ENCODE results near the gene CUBN. TPM values are rescaled to one million over a fixed set of nuclear protein-coding genes. Genes with fewer than 3 reads are reported as not detected.

Gene CUBN
- total and polyA plus RNA-seq, 2 of the 13 experiments (the other 11 are each of a cell fraction or from before 2014, with no cell fraction given), result 0.27 to 0.32 TPM

GRCh38 chr10:17109046-17109445, 20.6 kb downstream of the CUBN start (continued):
- TF ChIP-seq ZNF318 (CRISPR knock-in tag; IDR thresholded peaks at IDR 0.05), result no peak
- no peak for TF ChIP-seq NR2F1 (CRISPR knock-in tag; IDR thresholded peaks at IDR 0.05)

- TF ChIP-seq ZNF205 (CRISPR knock-in tag; IDR thresholded peaks at IDR 0.05) (no peak), CEBPB (IDR thresholded peaks at IDR 0.05; ENCODE audit: borderline replicate concordance, low read depth, low read length) (peak; percentile 55; the same call in 1 of the 2 replicates)
- H3K36me3 ChIP-seq (replicated peaks in 1 of 2; ENCODE audit: control insufficient read depth in 1 of 2, insufficient read depth in 2 of 2, low read length in 2 of 2), result no peaks in the 10 kb centered on the region
- no peaks in the 10 kb centered on the region for H3K27me3 ChIP-seq (ENCODE audit: control insufficient read depth in 1 of 2, insufficient read depth in 2 of 2, low read length in 2 of 2)
- no peak overlapping the region for H2AFZ ChIP-seq (ENCODE audit: low read length)
- no TSS peak for BruUV-seq (replicated peaks)
- no peak overlapping the region for H3K4me2 ChIP-seq (ENCODE audit: low read depth, low read length)
- no peaks in the 10 kb centered on the region for H3K9me3 ChIP-seq (ENCODE audit: low read length)
- DNase-seq (ENCODE audit: low spot score) (no peak), ATAC-seq (no peak), FAIRE-seq (no peak)
- no peaks in the 10 kb centered on the region for H3K79me2 ChIP-seq (ENCODE audit: insufficient read depth, low read length)
- WGBS (ENCODE audit: low lambda C conversion rate), result 56% methylated on average over 5 of the region's 5 CpGs
- no peak overlapping the region for H3K9ac ChIP-seq (ENCODE audit: insufficient read depth, low read depth, low read length)
- intact Hi-C loops (cut with micrococcal nuclease; ENCODE audit: unreplicated experiment) (no loop called here), in situ Hi-C loops (cut with HindIII; ENCODE audit: extremely low pct_ligation_motif_present, low pct_unique_long_range_greater_than_20kb) (no loop called here)
- no peaks in the 10 kb centered on the region for H4K20me1 ChIP-seq (ENCODE audit: insufficient read depth, low read length)
- ChIA-PET CTCF (ENCODE audit: low intra/inter-chr PET ratio, low total read pairs) (no interaction called here), POLR2A (no interaction called here)
- peaks cover under 1% of the 10 kb centered on the region; the same call in 1 of the 2 replicates for H3K4me1 ChIP-seq (ENCODE audit: insufficient read depth, low read length)
- H3K4me3 ChIP-seq (replicated peaks in 1 of 3; ENCODE audit: insufficient read depth in 1 of 3, low read depth in 2 of 3, low read length in 3 of 3), result no peak overlapping the region
- H3K27ac ChIP-seq (ENCODE audit: extremely low read length, insufficient read depth, low read length), result no peak overlapping the region
These were observed 22.6 kb downstream of the CUBN start for GRCh38 chr10:17106991-17107390.
